ENCODE measurements around the gene FXN. TPM values are rescaled to one million over a fixed set of nuclear protein-coding genes. Genes with fewer than 3 reads are reported as not detected.

Gene FXN
- 3.1 TPM for total RNA-seq

GRCh38 chr9:69035438-69036308, at the start of gene FXN:
Gene FXN, plus strand, starts transcription at chr9:69035752. Its CDS starts 31 bp downstream, at chr9:69035783.

GRCh38 chr9:69014013-69014412, 21.5 kb upstream of the FXN start, which contains the start of gene PRKACG:
Gene PRKACG, minus strand, starts transcription at chr9:69014113. Its CDS starts 21 bp downstream, at chr9:69014092.

Small RNAs within 50 kb of the gene (small RNA-seq; reads per million reads assigned to genes)
- gene AL162730.1 (ENCODE audit: low replicate concordance) = not detected

Other genes starting within 250 kb of the FXN start
- not detected for gene PRKACG, start 21.6 kb upstream of the FXN start, total RNA-seq
- gene TJP2, start 138.5 kb downstream of the FXN start, total RNA-seq = 9.7 TPM